NCI-H345 (cell line): Measurements from ENCODE around the gene PCDH19.
"Not testable (repeated sequence)": the region's sequence is repeated elsewhere in the genome, so short reads cannot be mapped to it uniquely, and the experiment has no call there.

ENCODE experiments used
- DNase-seq: peaks from one replicate; lab custom pipeline; 2025; lab: John Stamatoyannopoulos, UW

PCDH19 gene

GRCh38 chrX:100409610-100410590, at the start of gene PCDH19:
PCDH19 (minus strand) TSS chrX:100410273; CDS start chrX:100408597, 1,676 bp downstream.
- no peak for DNase-seq

- no peak for DNase-seq
Measured at GRCh38 chrX:100449696-100450608, 39.9 kb upstream of the PCDH19 start.

- DNase-seq, result no peak
Measured at GRCh38 chrX:100447655-100448397, 37.8 kb upstream of the PCDH19 start.

GRCh38 chrX:100445593-100445992, 35.5 kb upstream of the PCDH19 start:
- DNase-seq, result no peak

GRCh38 chrX:100441321-100441720, 31.2 kb upstream of the PCDH19 start:
- not testable (repeated sequence) for DNase-seq

GRCh38 chrX:100440006-100440405, 29.9 kb upstream of the PCDH19 start:
- DNase-seq, result no peak

- no peak for DNase-seq
Measured at GRCh38 chrX:100435726-100436125, 25.7 kb upstream of the PCDH19 start.

GRCh38 chrX:100424012-100424411, 13.9 kb upstream of the PCDH19 start:
- no peak for DNase-seq

- no peak for DNase-seq
Measured at GRCh38 chrX:100418556-100418955, 8.5 kb upstream of the PCDH19 start.

GRCh38 chrX:100417681-100418080, 7.6 kb upstream of the PCDH19 start:
- no peak for DNase-seq

- DNase-seq, result peak; percentile 31
Measured at GRCh38 chrX:100413229-100413628, 3.2 kb upstream of the PCDH19 start.

- no peak for DNase-seq
Measured at GRCh38 chrX:100411802-100412715, 2.0 kb upstream of the PCDH19 start.

GRCh38 chrX:100410901-100411801, 1.1 kb upstream of the PCDH19 start:
- DNase-seq, result no peak

GRCh38 chrX:100408713-100409609, 1.1 kb downstream of the PCDH19 start:
- DNase-seq, result no peak

- DNase-seq, result no peak
Measured at GRCh38 chrX:100407784-100408712, 2.0 kb downstream of the PCDH19 start.

- no peak for DNase-seq
Measured at GRCh38 chrX:100407147-100407783, 2.8 kb downstream of the PCDH19 start.

- no peak for DNase-seq
Measured at GRCh38 chrX:100405424-100405823, 4.6 kb downstream of the PCDH19 start.
